NCI-H128 (cell line): ENCODE measurements around the gene CAT.
"Not testable (repeated sequence)": the region's sequence is repeated elsewhere in the genome, so short reads cannot be mapped to it uniquely, and the experiment has no call there.

Experiments
- DNase-seq: peaks from one replicate; lab custom pipeline; 2025; ENCODE audit not compliant: unreplicated experiment; lab: John Stamatoyannopoulos, UW

The CAT gene

DNA sequence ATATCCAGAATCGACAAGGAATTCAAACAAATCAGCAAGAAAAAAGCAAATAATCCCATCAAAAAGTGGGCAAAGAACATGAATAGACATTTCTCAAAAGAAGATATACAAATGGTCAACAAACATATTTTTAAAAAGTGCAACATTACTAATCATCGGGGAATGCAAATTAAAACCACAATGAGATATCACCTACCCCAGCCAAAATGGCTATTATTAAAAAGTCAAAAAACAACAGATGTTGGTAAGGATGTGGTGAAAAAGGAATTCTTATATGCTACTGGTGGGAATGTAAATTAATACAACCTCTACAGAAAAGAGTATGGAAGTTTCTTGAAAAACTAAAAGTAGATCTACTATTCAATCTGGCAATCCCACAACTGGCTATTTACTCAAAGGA, 13.9 kb upstream of the CAT start:
- DNase-seq, result not testable (repeated sequence)

DNA sequence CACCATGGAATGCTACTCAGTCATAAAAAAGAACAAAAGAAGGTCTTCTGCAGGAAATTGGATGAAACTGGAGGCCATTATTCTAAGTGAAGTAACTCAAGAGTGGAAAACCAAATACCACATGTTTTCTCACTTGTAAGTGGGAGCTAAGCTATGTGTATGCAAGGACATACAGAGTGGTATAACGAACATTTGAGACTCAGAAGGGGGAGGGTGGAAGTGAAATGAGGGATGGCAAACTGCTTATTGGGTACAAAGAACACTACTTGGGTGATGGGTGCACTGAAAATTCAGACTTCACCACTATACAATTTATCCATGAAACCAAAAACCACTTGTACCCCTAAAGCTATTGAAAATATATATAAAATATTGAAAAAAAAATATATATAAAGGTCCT, 13.4 kb upstream of the CAT start:
- DNase-seq, result no peak

- DNase-seq, result no peak
Observed at GRCh38 chr11:34425867-34426266, 12.9 kb upstream of the CAT start.

DNA sequence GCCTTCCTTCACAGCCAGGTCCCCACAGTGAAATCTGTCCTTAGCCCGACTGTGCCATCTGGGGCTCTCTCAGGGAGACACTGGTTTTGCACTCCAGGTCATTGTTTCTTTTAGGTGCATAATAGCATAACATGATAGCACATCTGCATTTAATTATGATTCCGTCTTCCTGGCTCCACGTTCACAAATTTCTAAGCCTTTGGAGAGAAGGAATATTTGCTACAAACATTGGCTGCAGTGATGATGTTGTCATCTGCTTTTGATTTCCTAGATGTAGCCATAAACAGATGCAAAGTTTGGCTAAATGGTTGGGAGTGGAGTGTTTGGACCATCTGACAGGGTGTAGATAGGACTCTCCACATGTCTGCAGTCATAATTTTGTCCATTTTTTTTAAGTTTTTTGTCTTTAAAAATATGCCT, 12.0 kb upstream of the CAT start:
- DNase-seq, result no peak

- no peak for DNase-seq
Observed at GRCh38 chr11:34427186-34427805, 11.4 kb upstream of the CAT start.

- DNase-seq, result no peak
Observed at GRCh38 chr11:34431979-34432378, 6.8 kb upstream of the CAT start.

GRCh38 chr11:34432822-34433221, 5.9 kb upstream of the CAT start:
- DNase-seq, result no peak

- DNase-seq, result no peak
Observed at GRCh38 chr11:34433899-34434298, 4.8 kb upstream of the CAT start.

- DNase-seq, result no peak
Observed at GRCh38 chr11:34437224-34438125, 1.3 kb upstream of the CAT start.

DNA sequence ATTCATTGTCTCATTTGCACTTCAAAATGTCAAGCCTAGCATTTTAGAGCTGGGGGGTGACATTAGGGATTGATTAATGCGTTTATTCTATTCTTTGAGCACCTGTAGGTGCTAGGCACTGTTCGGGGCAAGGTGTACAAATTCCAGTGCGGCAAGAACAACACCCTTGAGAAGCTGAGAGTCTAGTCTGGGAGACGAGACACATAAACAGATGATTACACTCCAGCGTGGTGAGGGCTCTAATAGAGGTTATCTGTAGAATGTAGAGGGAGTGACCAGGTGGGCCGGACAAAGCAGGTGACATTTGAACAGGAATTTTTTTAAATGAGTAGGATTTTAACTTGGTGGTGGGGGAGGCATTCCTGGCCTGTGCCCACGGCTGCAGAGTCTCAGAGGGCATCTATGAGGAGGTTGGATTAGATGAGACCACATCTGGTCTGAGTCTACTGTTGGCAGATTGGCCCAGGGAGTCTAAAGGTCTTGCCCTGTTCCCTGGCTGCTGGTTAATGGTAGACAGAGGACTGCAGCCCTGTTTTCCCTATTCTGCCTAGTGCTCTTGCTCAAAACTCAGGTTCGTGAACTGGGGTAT, 970 bp downstream of the CAT start:
- no peak for DNase-seq

DNA sequence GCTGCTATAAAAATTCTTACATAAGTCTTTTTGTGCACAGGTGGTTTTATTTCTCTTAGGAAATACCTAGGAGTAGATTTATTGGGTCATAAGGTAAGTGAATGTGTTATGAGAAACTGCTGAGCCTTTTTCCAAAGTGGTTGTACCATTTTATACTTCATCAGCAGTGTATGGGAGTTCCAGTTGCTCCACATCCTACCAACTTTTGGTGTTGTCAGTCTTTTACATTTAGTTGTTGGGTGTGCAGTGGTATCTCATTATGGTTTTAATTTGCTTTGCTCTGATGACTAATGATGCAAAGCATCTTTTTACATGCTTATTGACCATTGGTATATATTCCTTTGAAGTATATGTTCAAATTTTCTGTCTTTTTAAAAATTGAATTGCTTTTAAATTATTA, 3.1 kb downstream of the CAT start:
- no peak for DNase-seq

GRCh38 chr11:34443136-34443535, 4.4 kb downstream of the CAT start:
- DNase-seq, result no peak

DNA sequence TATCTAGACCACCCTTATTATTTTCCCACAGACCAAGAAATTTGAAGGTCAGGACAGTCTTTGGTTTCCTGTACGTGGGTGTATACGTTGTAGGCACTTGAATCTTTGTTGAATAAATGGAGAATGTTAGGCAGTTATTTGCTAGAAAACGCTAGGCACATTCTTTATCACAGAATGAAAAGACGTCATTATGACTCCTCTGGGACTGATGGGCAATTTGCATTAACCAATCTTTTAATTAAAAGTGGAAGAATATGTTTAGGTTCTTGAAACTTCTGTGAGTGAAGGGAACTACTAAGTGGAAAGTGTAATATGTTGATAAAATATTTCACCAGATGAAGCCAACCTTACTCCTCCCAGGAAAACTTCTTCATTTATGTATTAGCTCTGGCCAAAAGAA, 5.7 kb downstream of the CAT start:
- DNase-seq, result no peak

DNA sequence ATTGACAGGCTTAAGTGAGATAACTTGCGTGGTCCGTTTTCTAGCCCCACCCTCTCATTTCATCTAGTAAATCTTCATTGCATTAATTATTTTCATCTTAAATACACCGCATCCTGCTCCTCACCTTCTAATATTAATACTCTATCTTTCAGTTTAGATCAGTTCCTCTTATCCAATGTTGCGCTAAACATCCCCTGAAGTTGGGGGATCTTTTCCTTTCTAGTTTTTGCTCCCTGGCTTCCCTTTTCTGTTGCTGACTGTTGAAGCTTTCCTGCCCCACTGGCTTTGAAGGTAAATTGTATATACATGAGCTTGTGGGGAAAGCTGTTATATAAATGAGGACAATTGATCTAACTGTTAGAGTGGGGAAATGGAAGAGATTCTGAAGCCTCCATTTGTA, 7.2 kb downstream of the CAT start:
- DNase-seq, result no peak

DNA sequence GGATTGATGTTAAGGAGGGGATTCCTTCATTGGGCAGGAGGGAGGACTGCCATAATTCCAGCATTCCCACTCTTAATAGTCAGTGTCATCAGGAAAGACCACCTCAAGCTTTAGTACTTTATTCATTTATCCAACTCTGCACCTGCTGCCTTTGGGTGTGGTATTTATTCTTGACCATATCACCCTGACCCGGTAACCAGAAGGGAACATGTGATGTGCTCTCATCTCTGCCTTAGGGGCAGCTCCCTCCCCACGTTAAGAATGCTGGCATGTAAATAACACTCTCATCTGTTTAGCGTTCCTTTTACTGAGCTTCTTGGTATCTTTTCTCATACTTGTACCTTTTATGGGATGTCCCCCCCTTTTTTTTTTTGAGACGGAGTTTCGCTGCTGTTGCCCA, 7.7 kb downstream of the CAT start:
- DNase-seq, result no peak

GRCh38 chr11:34447044-34447443, 8.3 kb downstream of the CAT start:
- DNase-seq, result no peak

DNA sequence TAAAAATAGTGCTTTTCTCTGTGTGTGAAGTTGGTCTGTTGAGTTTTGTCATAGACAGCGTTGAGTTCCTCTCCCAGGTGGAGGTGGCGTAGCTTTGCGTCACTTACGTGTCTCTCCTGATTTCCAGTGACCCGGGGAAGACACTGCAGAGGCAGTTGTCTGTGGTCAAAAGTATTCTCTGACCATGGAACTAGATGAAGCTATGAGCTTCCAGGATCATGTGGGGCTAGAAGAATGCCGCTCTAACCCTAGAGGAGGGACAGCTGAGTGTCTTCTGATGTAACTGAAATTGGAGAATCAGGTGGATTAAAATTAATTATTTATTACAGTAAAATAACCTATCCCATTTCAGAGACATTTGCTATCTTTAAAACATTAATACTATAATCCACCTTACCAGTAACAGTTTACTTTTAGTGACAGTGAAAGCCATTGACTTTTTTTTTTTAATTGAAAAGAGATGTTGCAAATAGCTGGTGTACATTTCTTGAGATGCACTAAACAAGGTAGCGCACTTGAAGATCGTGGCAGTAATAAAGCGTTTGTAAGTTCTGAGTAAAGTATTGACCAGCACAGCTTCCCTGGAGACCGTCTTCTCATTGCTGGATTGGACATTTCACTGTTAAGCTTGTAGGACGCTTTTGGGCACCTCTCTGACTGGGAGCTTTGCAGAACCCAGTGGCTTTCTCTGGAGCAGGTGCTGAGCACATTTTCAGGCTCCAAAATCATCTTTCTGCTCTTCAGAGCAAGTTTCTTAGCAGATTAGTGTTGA, 9.7 kb downstream of the CAT start:
- no peak for DNase-seq

GRCh38 chr11:34449013-34449412, 10.3 kb downstream of the CAT start:
- no peak for DNase-seq

DNA sequence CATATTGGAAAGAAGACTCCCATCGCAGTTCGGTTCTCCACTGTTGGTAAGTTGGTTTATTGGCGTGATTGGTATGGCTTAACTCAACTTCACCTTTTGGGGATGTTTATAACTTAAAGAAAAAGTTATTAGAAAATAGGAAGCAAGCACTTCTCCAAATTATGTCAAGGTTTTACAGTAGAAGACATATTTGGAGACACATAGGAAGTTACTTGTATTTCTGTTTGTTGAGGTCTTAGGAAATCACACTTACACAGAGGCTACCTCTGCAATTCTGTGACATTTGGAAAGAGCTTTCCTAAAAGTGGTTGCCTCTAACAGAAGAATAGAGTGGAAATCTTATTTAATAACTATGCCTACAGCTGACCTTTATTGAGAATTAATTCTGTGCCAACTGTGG, 12.3 kb downstream of the CAT start:
- no peak for DNase-seq

- DNase-seq, result no peak
Observed at GRCh38 chr11:34454308-34455032, 15.7 kb downstream of the CAT start.

DNA sequence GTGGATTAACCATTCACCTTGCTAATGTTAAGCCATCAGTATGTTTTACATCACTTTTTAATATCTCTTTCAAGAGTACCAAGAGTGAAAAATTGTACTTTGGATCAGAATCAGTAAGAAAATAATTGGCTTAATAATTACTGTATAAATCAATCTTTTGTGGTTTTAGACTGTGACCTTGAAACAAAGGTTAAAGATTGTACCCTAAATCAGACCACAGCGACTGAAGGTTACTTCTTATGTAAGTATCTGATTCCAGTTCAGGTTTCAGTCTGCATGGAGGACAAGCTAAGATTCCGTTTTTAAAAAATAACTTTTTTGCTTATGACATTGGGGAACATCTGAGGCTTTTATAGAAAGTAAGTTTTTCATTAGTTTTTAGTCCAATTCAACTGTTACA, 18.9 kb downstream of the CAT start:
- DNase-seq, result no peak
